Measurements from ENCODE around the gene NUCB2.

NUCB2 gene

GRCh38 chr11:17343907-17344306, 67.4 kb downstream of the NUCB2 start:
- no peak for DNase-seq

GRCh38 chr11:17347676-17348075, 71.1 kb downstream of the NUCB2 start:
- DNase-seq = no peak

DNA sequence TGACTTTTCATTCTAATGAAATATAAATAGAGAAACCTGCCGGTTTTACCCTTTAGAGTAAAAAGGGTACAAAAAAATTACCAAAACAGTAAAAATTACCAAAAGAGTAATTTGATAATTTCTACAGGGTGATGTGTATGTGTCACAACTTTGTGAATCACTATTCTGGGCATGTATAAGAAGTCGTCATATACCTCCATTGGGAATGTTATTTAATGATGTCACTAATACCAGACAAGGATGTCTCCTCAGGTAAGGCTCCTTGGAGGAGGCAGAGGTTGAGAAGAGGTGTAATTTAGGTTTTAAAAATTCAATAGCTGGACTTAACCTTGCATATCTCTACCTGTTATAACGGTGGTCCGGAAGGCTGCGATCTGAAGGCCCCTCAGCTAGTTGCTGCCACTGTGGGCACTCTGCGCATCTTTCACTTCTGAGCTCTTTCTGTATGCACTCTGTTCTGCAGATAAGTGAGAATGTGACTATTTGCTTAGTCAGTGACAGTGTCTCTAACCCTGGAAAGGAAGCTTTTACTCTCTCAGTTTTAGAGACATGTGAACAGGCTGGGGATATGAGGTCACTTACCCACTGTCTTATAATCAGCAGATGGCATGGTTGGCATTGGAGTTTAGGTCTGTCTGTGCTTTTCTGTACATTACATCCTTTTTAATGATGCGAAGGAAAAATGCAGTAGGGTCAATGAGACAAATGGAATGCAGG, 74.1 kb downstream of the NUCB2 start:
- no peak for DNase-seq

GRCh38 chr11:17351172-17351509, 74.6 kb downstream of the NUCB2 start:
- DNase-seq = no peak

DNA sequence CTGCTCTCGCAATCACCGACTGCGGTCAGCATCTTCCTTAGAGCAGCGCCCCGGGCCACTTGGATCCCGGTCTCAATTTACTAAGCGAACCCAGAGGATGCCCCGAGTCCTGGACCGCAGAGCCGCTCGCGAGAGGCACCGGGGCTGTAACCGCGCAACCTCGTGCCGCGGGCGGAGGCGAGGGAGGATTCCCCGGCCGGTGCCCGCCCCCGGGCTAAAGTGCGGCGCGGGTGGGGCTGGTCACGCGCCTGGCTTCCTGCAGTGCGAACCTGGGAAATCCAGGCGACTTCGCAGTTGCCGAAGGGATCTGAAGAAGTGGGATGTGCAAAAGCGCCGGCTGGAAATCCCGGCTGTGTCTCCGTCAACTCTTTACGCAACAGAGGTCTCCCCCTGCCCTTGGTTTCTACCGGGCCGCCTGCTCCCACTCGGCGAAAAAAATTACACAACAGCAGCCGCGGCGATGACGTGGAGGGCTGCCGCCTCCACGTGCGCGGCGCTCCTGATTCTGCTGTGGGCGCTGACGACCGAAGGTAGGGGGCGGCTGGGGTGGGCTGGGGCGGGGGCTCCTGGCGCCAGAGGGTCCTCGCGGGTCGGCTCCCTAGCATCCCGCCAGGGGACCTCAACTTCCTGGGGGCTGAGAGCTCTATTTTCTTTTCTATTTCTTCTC, 75.1 kb downstream of the NUCB2 start, which contains the start of gene NCR3LG1:
Gene NCR3LG1 (plus strand): TSS at position 291 of the 667 bp plus-strand sequence. CDS start 170 bp downstream, at position 461.
- DNase-seq = peak; percentile 64

DNA sequence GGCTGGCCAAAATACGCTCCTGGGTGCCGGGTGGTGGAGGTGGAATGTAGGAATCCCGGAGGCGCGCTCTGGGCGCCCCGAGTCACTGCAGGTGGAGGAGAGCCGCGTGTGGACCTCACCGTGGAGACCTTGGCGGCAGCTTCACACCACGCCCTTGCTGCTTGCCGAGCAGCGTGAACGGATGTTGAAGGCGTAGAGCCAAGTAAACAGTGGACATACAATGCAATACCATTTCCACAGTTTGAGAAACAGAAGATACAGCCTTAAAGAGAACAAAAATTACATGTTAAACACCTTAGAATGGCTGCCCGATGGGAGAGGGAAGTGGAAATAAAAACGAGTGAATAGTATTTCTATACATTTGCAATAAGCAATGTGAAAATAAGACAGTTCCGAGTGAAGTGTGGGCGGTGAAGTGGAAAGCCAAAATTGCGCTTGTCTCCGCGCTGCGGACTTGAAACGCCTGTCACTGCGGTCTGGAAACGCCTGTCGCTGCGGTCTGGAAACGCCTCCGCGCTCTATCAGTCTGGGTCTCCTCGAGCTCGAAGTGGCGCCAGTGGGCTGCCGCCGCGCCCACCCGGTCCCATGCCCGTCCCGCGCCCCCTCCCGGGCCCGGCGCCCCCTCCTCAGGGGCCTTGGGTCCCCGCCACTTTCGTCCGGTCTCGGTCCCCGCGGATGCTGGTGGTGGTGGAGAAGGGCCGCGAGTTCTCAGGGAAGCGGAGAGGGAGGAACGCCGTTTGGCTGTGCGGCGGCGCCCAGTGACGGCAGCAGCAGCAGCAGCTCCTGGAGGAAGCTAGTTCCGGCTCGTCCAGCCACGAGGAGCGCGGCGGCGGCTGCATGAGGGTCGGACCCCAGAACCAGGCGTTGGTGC, 76.6 kb downstream of the NUCB2 start:
- DNase-seq = peak; percentile 74

GRCh38 chr11:17353821-17354600, 77.5 kb downstream of the NUCB2 start:
- no peak for DNase-seq

GRCh38 chr11:17354601-17354991, 78.1 kb downstream of the NUCB2 start:
- DNase-seq = peak; percentile 78

DNA sequence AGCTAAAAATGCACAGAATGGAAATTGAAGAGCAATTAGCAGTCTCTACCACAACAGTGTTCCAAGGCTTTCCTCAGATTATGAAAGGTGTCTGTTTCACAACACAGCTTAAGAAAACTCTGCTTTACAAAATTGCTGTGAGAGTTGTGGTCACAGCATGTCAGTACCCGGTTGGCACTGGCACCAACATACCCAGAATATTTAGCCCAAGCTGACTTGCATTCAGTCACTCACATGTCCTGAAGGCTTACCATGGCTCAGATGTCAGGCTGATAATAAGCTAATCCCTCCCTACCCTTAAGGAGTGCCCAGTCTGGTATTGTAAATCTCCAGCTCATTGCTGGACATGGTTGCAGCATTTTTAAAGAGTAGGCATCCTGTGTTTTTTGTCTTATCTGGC, 90.0 kb downstream of the NUCB2 start:
- DNase-seq = no peak

- no peak for DNase-seq
These were observed 92.0 kb downstream of the NUCB2 start for GRCh38 chr11:17368551-17368950.

DNA sequence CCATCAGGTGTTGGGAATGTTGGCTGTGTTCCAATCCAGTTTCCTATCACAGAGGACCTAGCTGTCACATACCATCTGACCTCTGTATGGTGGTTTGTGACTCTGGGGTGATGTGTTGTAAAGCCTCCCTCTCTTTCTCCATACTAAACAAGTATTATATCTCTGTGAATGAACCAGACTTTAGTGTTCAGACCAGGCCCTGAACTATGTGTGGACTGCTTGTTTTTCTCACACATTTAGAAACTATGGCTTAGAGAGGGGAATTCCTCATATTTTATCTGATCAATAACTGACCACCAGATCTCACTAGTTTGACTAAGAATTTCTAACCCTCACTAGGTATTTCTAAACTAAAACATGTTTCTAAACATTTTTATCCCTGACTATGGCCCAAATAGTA, 92.6 kb downstream of the NUCB2 start:
- no peak for DNase-seq

GRCh38 chr11:17369684-17370243, 93.2 kb downstream of the NUCB2 start:
- no peak for DNase-seq

DNA sequence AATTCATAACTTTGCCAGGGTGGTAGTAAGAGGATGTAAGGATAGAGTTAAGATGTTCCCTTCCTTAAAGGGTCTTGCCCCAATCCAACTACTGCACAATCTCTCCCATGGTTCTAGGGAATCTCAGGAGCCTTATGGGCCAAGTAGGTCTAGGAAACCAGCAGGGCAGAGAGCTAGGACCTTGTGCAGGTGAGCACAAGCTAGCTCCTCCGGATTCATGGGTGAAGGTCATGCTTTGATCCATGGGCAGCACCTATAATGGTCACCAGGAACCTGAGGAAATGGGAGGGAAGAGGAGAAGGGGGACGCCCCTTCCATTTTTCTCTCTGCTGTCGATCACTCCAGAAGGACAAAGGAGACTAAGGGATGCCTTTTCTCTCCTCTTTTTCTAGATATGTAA, 95.1 kb downstream of the NUCB2 start:
- no peak for DNase-seq

DNA sequence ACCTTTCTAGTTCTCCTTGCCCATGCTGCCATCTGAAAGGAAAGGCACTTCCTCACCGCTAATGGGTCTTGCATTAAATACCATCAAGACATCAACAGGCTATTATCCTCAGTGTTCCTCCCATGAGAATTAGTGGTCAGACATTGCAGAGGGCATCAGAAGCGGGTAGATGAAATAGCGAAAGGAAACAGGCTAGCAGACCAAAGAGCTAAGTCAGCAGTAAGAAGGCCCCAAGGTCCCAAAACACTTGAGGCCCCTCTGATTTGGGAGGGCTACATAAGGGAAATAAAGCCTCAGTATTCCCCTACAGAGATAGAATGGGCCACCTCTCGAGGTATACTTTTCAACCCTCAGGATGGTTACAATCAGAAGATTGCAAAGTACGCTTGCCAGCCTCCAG, 99.0 kb downstream of the NUCB2 start:
- DNase-seq = no peak

- no peak for DNase-seq
These were observed 100.0 kb downstream of the NUCB2 start for GRCh38 chr11:17376493-17376892.

GRCh38 chr11:17378655-17379054, 102.1 kb downstream of the NUCB2 start:
- no peak for DNase-seq

- DNase-seq = no peak
These were observed 103.0 kb downstream of the NUCB2 start for GRCh38 chr11:17379383-17380180.

GRCh38 chr11:17381156-17381555, 104.6 kb downstream of the NUCB2 start:
- no peak for DNase-seq

All from RPMI8226 (cell line).